WTC11 (cell line): ENCODE measurements around the gene PAPPA2. TPM values are rescaled to one million over a fixed set of nuclear protein-coding genes. Genes with fewer than 3 reads are reported as not detected.

Source experiments
- ATAC-seq: fragments of 200-7000 bp; cut with Tn5 transposase; 2 replicates; pipeline ENCODE4 v1.10.0; 2021; ENCODE audit warnings: mild to moderate bottlenecking, moderate library complexity
- CTCF ChIA-PET: fragments of 300-600 bp; sonication (Branson Sonifier 250); formaldehyde crosslinking; loops from one replicate; lab custom pipeline; 2021; ENCODE audit warnings: antibody characterized with exemption; lab: Charles Lee
- POLR2A ChIA-PET: fragments of 350-600 bp; sonication (Branson Sonifier 250); formaldehyde crosslinking; loops from one replicate; lab custom pipeline; 2021; ENCODE audit warnings: antibody characterized with exemption; lab: Charles Lee
- DNase-seq: peaks from one replicate; pipeline ENCODE4 v3.0.0; 2021; ENCODE audit warnings: low spot score
- H3K27ac Mint-ChIP-seq: 2 replicates; pipeline ENCODE4 v1.8.0; 2021; ENCODE audit warnings: mixed read lengths
- H3K27me3 Mint-ChIP-seq: 2 replicates; pipeline ENCODE4 v1.8.0; 2021; ENCODE audit warnings: low read depth, mild to moderate bottlenecking, moderate library complexity, mixed read lengths
- H3K36me3 Mint-ChIP-seq: 2 replicates; pipeline ENCODE4 v1.8.0; 2021; ENCODE audit warnings: mixed read lengths
- H3K4me1 Mint-ChIP-seq: 2 replicates; pipeline ENCODE4 v1.8.0; 2022; ENCODE audit warnings: mixed read lengths
- H3K4me3 Mint-ChIP-seq: 2 replicates; pipeline ENCODE4 v1.8.0; 2021; ENCODE audit warnings: mild to moderate bottlenecking, moderate library complexity, mixed read lengths
- H3K9me3 Mint-ChIP-seq: 2 replicates; pipeline ENCODE4 v1.8.0; 2021; ENCODE audit warnings: mixed read lengths
- AR ChIP-seq: fragments of 250-450 bp; sonication (Bioruptor Pico); IDR thresholded peaks from 2 replicates; pipeline ENCODE4 v1.9.0; 2021; ENCODE audit warnings: mild to moderate bottlenecking
- CREM ChIP-seq: sonication (generic); formaldehyde crosslinking; IDR thresholded peaks from 2 replicates; pipeline ENCODE4 v1.8.1; 2022; ENCODE audit warnings: mild to moderate bottlenecking, missing genetic modification reagents, moderate library complexity
- E2F5 ChIP-seq: sonication (generic); formaldehyde crosslinking; IDR thresholded peaks from 2 replicates; pipeline ENCODE4 v1.8.1; 2022; ENCODE audit warnings: mild to moderate bottlenecking, moderate library complexity, missing genetic modification reagents
- HMGA2 ChIP-seq: fragments of 250-450 bp; sonication (Bioruptor Pico); IDR thresholded peaks from 2 replicates; pipeline ENCODE4 v1.4.0; 2021; ENCODE audit warnings: mild to moderate bottlenecking, moderate library complexity
- IRF2 ChIP-seq: sonication (generic); formaldehyde crosslinking; IDR thresholded peaks from 2 replicates; pipeline ENCODE4 v1.8.0; 2022; ENCODE audit warnings: low read depth, missing genetic modification reagents, borderline replicate concordance
- MYBL2 ChIP-seq: sonication (generic); formaldehyde crosslinking; IDR thresholded peaks from 2 replicates; pipeline ENCODE4 v1.8.1; 2023; ENCODE audit warnings: mild to moderate bottlenecking, moderate library complexity, missing genetic modification reagents
- NFATC4 ChIP-seq: fragments of 250-450 bp; sonication (Bioruptor Pico); IDR thresholded peaks from 2 replicates; pipeline ENCODE4 v1.9.0; 2021; ENCODE audit warnings: mild to moderate bottlenecking
- NR1H2 ChIP-seq: sonication (generic); formaldehyde crosslinking; IDR thresholded peaks from 2 replicates; pipeline ENCODE4 v1.9.0; 2021; ENCODE audit warnings: mild to moderate bottlenecking, moderate library complexity, missing genetic modification reagents
- NR3C1 ChIP-seq: sonication (generic); formaldehyde crosslinking; conservative IDR thresholded peaks from 2 replicates; pipeline ENCODE4 v1.8.1; 2023; ENCODE audit warnings: low read depth, mild to moderate bottlenecking, missing genetic modification reagents
- SOX15 ChIP-seq: fragments of 250-450 bp; sonication (Bioruptor Pico); IDR thresholded peaks from 2 replicates; pipeline ENCODE4 v1.9.0; 2021; ENCODE audit warnings: mild to moderate bottlenecking
- SP1 ChIP-seq: sonication (generic); formaldehyde crosslinking; conservative IDR thresholded peaks from 2 replicates; pipeline ENCODE4 v1.8.1; 2022; ENCODE audit warnings: missing genetic modification reagents
- STAT6 ChIP-seq: sonication (generic); formaldehyde crosslinking; conservative IDR thresholded peaks from 2 replicates; pipeline ENCODE4 v1.8.1; 2023; ENCODE audit warnings: mild to moderate bottlenecking, low read depth, missing genetic modification reagents, moderate library complexity
- TEAD1 ChIP-seq: sonication (generic); formaldehyde crosslinking; IDR thresholded peaks from 2 replicates; pipeline ENCODE4 v1.8.0; 2022; ENCODE audit warnings: mild to moderate bottlenecking, missing genetic modification reagents
- TEAD4 ChIP-seq: sonication (generic); formaldehyde crosslinking; IDR thresholded peaks from 2 replicates; pipeline ENCODE4 v1.8.0; 2022; ENCODE audit warnings: mild to moderate bottlenecking, missing genetic modification reagents
- USF2 ChIP-seq: sonication (generic); formaldehyde crosslinking; IDR thresholded peaks from 2 replicates; pipeline ENCODE4 v1.8.1; 2023; ENCODE audit warnings: mild to moderate bottlenecking, missing genetic modification reagents, moderate library complexity
- ZBTB43 ChIP-seq: sonication (generic); formaldehyde crosslinking; IDR thresholded peaks from 2 replicates; pipeline ENCODE4 v1.8.1; 2023; ENCODE audit warnings: mild to moderate bottlenecking, missing genetic modification reagents
- ZNF138 ChIP-seq: sonication (generic); formaldehyde crosslinking; conservative IDR thresholded peaks from 2 replicates; pipeline ENCODE4 v1.8.1; 2022; ENCODE audit warnings: mild to moderate bottlenecking, moderate library complexity, missing genetic modification reagents
- ZNF416 ChIP-seq: fragments of 250-450 bp; sonication (Bioruptor Pico); IDR thresholded peaks from 2 replicates; pipeline ENCODE4 v1.9.0; 2021; ENCODE audit warnings: mild to moderate bottlenecking, inconsistent platforms
- total RNA-seq: library from RNA; stranded (reverse); gene quantifications from 3 replicates; pipeline ENCODE4 v1.2.3, GENCODE V29; 2021

Gene PAPPA2
- total RNA-seq, 1 experiment from 2014 or later: 0.74 TPM

GRCh38 chr1:176779992-176780328, 317.0 kb downstream of the PAPPA2 start (continued):
- TF ChIP-seq MYBL2 (CRISPR knock-in tag): no peak
- TF ChIP-seq IRF2: no peak

GRCh38 chr1:176783309-176783708, 320.3 kb downstream of the PAPPA2 start:
- H3K4me3 Mint-ChIP-seq: no peak overlapping the region

GRCh38 chr1:176785056-176785455, 322.1 kb downstream of the PAPPA2 start:
- ChIA-PET POLR2A (interaction anchor here (0.7 kb wide), 1 partner anchor 12 kb away, joined by 4 read pairs; no protein-coding TSS in a partner anchor), CTCF (no interaction called here)
- H3K27ac Mint-ChIP-seq: no peak overlapping the region
- H3K27me3 Mint-ChIP-seq: no peaks in the 10 kb centered on the region
- no peak overlapping the region for H3K4me3 Mint-ChIP-seq
- peaks cover 17% of the 10 kb centered on the region for H3K4me1 Mint-ChIP-seq
- DNase-seq (no peak), ATAC-seq (no peak)
- H3K9me3 Mint-ChIP-seq: peaks cover 9% of the 10 kb centered on the region
- peaks cover 2% of the 10 kb centered on the region; the same call in 1 of the 2 replicates for H3K36me3 Mint-ChIP-seq
- TF ChIP-seq AR: no peak
- no peak for TF ChIP-seq SOX15
- no peak for TF ChIP-seq MYBL2 (CRISPR knock-in tag)
- no peak for TF ChIP-seq E2F5 (CRISPR knock-in tag)
- TF ChIP-seq ZBTB43: no peak
- TF ChIP-seq USF2 (CRISPR knock-in tag): no peak
- TF ChIP-seq ZNF138 (CRISPR knock-in tag): no peak
- no peak for TF ChIP-seq SP1 (CRISPR knock-in tag)
- no peak for TF ChIP-seq NFATC4 (CRISPR knock-in tag)
- TF ChIP-seq TEAD4: no peak

More at GRCh38 chr1:176783309-176783708, 320.3 kb downstream of the PAPPA2 start:
- TF ChIP-seq ZNF416 (CRISPR knock-in tag) (no peak), NR3C1 (CRISPR knock-in tag) (no peak), TEAD1 (CRISPR knock-in tag) (no peak), NR1H2 (CRISPR knock-in tag) (no peak), HMGA2 (CRISPR knock-in tag) (no peak), AR (no peak), CREM (no peak), STAT6 (CRISPR knock-in tag) (no peak)
- TF ChIP-seq, all 79 proteins: peak for 0
- Mint-ChIP-seq H3K4me1 (peaks cover 14% of the 10 kb centered on the region), H3K27ac (no peak overlapping the region), H3K27me3 (no peaks in the 10 kb centered on the region), H3K9me3 (no peaks in the 10 kb centered on the region), H3K36me3 (no peaks in the 10 kb centered on the region)
- ChIA-PET POLR2A (no interaction called here), CTCF (no interaction called here)
- DNase-seq (no peak), ATAC-seq (no peak)
